ENCODE data around the gene NAT8. TPM values are rescaled to one million over a fixed set of nuclear protein-coding genes. Genes with fewer than 3 reads are reported as not detected.

Gene NAT8
- total and polyA plus RNA-seq, 2 donors (not counting 3 experiments of a cell fraction or from before 2014, with no cell fraction given) = 0.19 TPM; not detected in 1

- Histone ChIP-seq H3K9me3 (replicated peaks; ENCODE audit: control insufficient read depth, insufficient read depth, low read length) (no peaks in the 10 kb centered on the region), H3K9ac (replicated peaks; ENCODE audit: extremely low read depth, insufficient read depth, low read length) (no peak overlapping the region), H3K27ac (ENCODE audit: insufficient read depth, low read depth, low read length) (no peak overlapping the region), H4K20me1 (replicated peaks; ENCODE audit: control insufficient read depth, extremely low read depth, insufficient read depth, low read length) (no peaks in the 10 kb centered on the region), H3K27me3 (ENCODE audit: control insufficient read depth in 2 of 2, insufficient read depth in 2 of 2, low read length in 2 of 2) (no peaks in the 10 kb centered on the region), H3K9me1 (replicated peaks; ENCODE audit: control insufficient read depth, extremely low read depth, insufficient read depth, low read length) (no peaks in the 10 kb centered on the region), H3K4me1 (ENCODE audit: control insufficient read depth, extremely low read depth, insufficient read depth, low read length) (no peaks in the 10 kb centered on the region), H3K4me2 (ENCODE audit: insufficient read depth, low read length) (no peak overlapping the region), H3K36me3 (ENCODE audit: control insufficient read depth in 2 of 2, extremely low read depth in 1 of 2, insufficient read depth in 2 of 2, low read length in 2 of 2) (no peaks in the 10 kb centered on the region), H3K79me2 (ENCODE audit: control insufficient read depth, insufficient read depth, low read length) (no peaks in the 10 kb centered on the region), H3K4me3 (replicated peaks in 1 of 3; ENCODE audit: insufficient read depth in 1 of 3, low read depth in 1 of 3, low read length in 3 of 3) (no peak overlapping the region), H2AFZ (ENCODE audit: low read depth, low read length) (no peak overlapping the region)
- POLR2A ChIA-PET = no interaction called here
- intact Hi-C loops (cut with micrococcal nuclease) = no loop called here
- dilution Hi-C loops (cut with MboI; ENCODE audit: extremely low pct_ligation_motif_present, low sequenced_read_pairs) = no loop called here
- BruUV-seq (replicated peaks) = no TSS peak
- TF ChIP-seq POLR2A (IDR thresholded peaks at IDR 0.05; ENCODE audit: low read depth, low read length) (no peak), MAX (IDR thresholded peaks at IDR 0.05; ENCODE audit: insufficient read depth, insufficient read length) (no peak), MYC (IDR thresholded peaks at IDR 0.05; ENCODE audit: low read depth, low read length) (no peak), POLR2AphosphoS5 (IDR thresholded peaks at IDR 0.05; ENCODE audit: insufficient read depth, low read depth, low read length) (no peak), JUN (IDR thresholded peaks at IDR 0.05; ENCODE audit: borderline replicate concordance, insufficient read depth, insufficient read length, low read depth) (no peak), EZH2 (IDR thresholded peaks at IDR 0.05; ENCODE audit: borderline replicate concordance, low read depth, low read length, severe bottlenecking) (no peak), FOS (IDR thresholded peaks at IDR 0.05; ENCODE audit: borderline replicate concordance, insufficient read depth, low read length) (no peak), GATA2 (IDR thresholded peaks at IDR 0.05; ENCODE audit: insufficient read depth, insufficient read length, low read depth, low read length) (no peak)
- TF ChIP-seq, protein P1, sequence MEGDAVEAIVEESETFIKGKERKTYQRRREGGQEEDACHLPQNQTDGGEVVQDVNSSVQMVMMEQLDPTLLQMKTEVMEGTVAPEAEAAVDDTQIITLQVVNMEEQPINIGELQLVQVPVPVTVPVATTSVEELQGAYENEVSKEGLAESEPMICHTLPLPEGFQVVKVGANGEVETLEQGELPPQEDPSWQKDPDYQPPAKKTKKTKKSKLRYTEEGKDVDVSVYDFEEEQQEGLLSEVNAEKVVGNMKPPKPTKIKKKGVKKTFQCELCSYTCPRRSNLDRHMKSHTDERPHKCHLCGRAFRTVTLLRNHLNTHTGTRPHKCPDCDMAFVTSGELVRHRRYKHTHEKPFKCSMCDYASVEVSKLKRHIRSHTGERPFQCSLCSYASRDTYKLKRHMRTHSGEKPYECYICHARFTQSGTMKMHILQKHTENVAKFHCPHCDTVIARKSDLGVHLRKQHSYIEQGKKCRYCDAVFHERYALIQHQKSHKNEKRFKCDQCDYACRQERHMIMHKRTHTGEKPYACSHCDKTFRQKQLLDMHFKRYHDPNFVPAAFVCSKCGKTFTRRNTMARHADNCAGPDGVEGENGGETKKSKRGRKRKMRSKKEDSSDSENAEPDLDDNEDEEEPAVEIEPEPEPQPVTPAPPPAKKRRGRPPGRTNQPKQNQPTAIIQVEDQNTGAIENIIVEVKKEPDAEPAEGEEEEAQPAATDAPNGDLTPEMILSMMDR (IDR thresholded peaks at IDR 0.05; ENCODE audit: extremely low read depth in 1 of 2, insufficient read depth in 1 of 2, low read depth in 1 of 2, low read length in 2 of 2) = no peak
- DNase-seq (ENCODE audit: low read depth, low spot score) (no peak), FAIRE-seq (no peak)
- CTCF ChIA-PET = no interaction called here
Measured at GRCh38 chr2:73594251-73594650, 48.0 kb downstream of the NAT8 start.

Measured in endothelial cell of umbilical vein (primary cell).